GM21723 (cell line): ENCODE results near the gene RFPL4A.

ENCODE experiments used
- ATAC-seq: cut with Tn5 transposase; IDR thresholded peaks from one replicate; pipeline ENCODE4 v1.9.1; 2021; ENCODE audit warnings: mild to moderate bottlenecking, moderate library complexity; ENCODE audit not compliant: unreplicated experiment

RFPL4A gene

GRCh38 chr19:55801416-55801815 is 42.5 kb downstream of the RFPL4A start:
- ATAC-seq, result no peak

GRCh38 chr19:55802281-55802680 is 43.4 kb downstream of the RFPL4A start:
- no peak for ATAC-seq

GRCh38 chr19:55809381-55810058 is 50.6 kb downstream of the RFPL4A start:
- no peak for ATAC-seq

GRCh38 chr19:55811340-55811739 is 52.4 kb downstream of the RFPL4A start:
- ATAC-seq, result no peak

- no peak for ATAC-seq
Observed at GRCh38 chr19:55812449-55812848, 53.6 kb downstream of the RFPL4A start.
